Calu3 (cell line): ENCODE results near the gene GATA1. TPM values are rescaled to one million over a fixed set of nuclear protein-coding genes. Genes with fewer than 3 reads are reported as not detected.

Source experiments
- BruUV-seq: library from RNA; stranded (reverse); fragments of 400-500 nt; replicated peaks from 2 replicates; lab custom pipeline; 2021; lab: Mats Ljungman, UMichigan
- CTCF ChIA-PET: fragments of 300-600 bp; sonication (Branson Sonifier 250); formaldehyde crosslinking; loops from one replicate; lab custom pipeline; 2022; ENCODE audit warnings: antibody characterized with exemption; lab: Charles Lee
- DNase-seq: peaks from one replicate; pipeline ENCODE4 v3.0.0; 2022
- H3K27ac Mint-ChIP-seq: one replicate; pipeline ENCODE4 v1.8.0; 2022; ENCODE audit warnings: mixed read lengths; ENCODE audit not compliant: unreplicated experiment
- H3K27me3 Mint-ChIP-seq: one replicate; pipeline ENCODE4 v1.8.0; 2022; ENCODE audit warnings: mixed read lengths; ENCODE audit not compliant: unreplicated experiment
- H3K36me3 Mint-ChIP-seq: one replicate; pipeline ENCODE4 v1.8.0; 2022; ENCODE audit warnings: mild to moderate bottlenecking, moderate library complexity, mixed read lengths; ENCODE audit not compliant: insufficient read depth, unreplicated experiment
- H3K4me1 Mint-ChIP-seq: one replicate; pipeline ENCODE4 v1.8.0; 2022; ENCODE audit warnings: mild to moderate bottlenecking, low read depth, mixed read lengths; ENCODE audit not compliant: unreplicated experiment
- H3K4me3 Mint-ChIP-seq: one replicate; pipeline ENCODE4 v1.8.0; 2022; ENCODE audit warnings: mild to moderate bottlenecking, low read depth, moderate library complexity, mixed read lengths; ENCODE audit not compliant: unreplicated experiment
- H3K9me3 Mint-ChIP-seq: one replicate; pipeline ENCODE4 v1.8.0; 2022; ENCODE audit warnings: low read depth, mixed read lengths; ENCODE audit not compliant: unreplicated experiment
- intact Hi-C: fragments of 100-400 bp; cut with micrococcal nuclease; formaldehyde crosslinking; loops from one replicate; pipeline ENCODE4 v1.10.0; 2022; ENCODE audit not compliant: unreplicated experiment
- total RNA-seq: library from RNA; stranded (reverse); gene quantifications from 2 replicates; pipeline ENCODE4 v1.2.3, GENCODE V29; 2022
- TF ChIP-seq, protein P1 (sequence below): fragments of 200-600 bp; IDR thresholded peaks from one replicate; pipeline ENCODE4 v1.8.0; 2022; ENCODE audit warnings: antibody characterized with exemption; ENCODE audit not compliant: unreplicated experiment

The GATA1 gene
- total RNA-seq, 1 experiment from 2014 or later = not detected

DNA sequence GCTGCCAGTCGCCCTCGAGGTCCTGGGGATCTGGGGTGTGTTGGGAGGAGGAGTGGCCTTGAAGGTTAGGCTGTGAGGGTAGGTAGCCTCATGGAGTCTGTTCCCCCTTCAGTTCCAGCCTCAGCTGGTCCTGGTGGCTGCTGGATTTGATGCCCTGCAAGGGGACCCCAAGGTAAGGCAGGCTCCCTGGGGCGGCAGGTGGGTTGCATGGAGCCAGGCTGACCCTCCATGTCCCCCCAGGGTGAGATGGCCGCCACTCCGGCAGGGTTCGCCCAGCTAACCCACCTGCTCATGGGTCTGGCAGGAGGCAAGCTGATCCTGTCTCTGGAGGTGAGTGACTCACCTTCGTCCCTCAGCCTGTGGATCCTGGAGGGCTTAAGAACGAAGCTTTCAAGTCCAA is 28.3 kb downstream of the GATA1 start:
- TF ChIP-seq, protein P1, sequence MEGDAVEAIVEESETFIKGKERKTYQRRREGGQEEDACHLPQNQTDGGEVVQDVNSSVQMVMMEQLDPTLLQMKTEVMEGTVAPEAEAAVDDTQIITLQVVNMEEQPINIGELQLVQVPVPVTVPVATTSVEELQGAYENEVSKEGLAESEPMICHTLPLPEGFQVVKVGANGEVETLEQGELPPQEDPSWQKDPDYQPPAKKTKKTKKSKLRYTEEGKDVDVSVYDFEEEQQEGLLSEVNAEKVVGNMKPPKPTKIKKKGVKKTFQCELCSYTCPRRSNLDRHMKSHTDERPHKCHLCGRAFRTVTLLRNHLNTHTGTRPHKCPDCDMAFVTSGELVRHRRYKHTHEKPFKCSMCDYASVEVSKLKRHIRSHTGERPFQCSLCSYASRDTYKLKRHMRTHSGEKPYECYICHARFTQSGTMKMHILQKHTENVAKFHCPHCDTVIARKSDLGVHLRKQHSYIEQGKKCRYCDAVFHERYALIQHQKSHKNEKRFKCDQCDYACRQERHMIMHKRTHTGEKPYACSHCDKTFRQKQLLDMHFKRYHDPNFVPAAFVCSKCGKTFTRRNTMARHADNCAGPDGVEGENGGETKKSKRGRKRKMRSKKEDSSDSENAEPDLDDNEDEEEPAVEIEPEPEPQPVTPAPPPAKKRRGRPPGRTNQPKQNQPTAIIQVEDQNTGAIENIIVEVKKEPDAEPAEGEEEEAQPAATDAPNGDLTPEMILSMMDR = no peak
- CTCF ChIA-PET = no interaction called here
- H3K27me3 Mint-ChIP-seq = no peaks in the 10 kb centered on the region
- no peak overlapping the region for H3K4me3 Mint-ChIP-seq
- no peak overlapping the region for H3K27ac Mint-ChIP-seq
- DNase-seq = no peak
- no peaks in the 10 kb centered on the region for H3K4me1 Mint-ChIP-seq
- H3K36me3 Mint-ChIP-seq = peaks cover 7% of the 10 kb centered on the region
- no TSS peak for BruUV-seq
- intact Hi-C loops = no loop called here
- no peaks in the 10 kb centered on the region for H3K9me3 Mint-ChIP-seq

DNA sequence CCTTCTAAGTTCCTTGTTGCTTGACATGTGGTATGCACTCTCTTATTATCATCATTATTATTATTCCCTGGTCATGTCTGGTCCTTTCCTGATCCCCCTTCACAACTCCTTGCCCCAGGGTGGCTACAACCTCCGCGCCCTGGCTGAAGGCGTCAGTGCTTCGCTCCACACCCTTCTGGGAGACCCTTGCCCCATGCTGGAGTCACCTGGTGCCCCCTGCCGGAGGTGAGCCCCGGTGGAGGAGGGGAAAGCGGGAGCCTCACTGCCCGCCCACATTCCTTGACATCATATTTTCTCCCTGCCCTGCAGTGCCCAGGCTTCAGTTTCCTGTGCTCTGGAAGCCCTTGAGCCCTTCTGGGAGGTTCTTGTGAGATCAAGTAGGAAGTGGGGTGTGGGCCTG is 28.9 kb downstream of the GATA1 start:
- Mint-ChIP-seq H3K36me3 (peaks cover 7% of the 10 kb centered on the region), H3K27me3 (no peaks in the 10 kb centered on the region), H3K9me3 (no peaks in the 10 kb centered on the region), H3K27ac (no peak overlapping the region), H3K4me3 (no peak overlapping the region), H3K4me1 (no peaks in the 10 kb centered on the region)
- intact Hi-C loops = no loop called here
- no peak for DNase-seq
- CTCF ChIA-PET = no interaction called here
- BruUV-seq = no TSS peak
- TF ChIP-seq, protein P1 = no peak

DNA sequence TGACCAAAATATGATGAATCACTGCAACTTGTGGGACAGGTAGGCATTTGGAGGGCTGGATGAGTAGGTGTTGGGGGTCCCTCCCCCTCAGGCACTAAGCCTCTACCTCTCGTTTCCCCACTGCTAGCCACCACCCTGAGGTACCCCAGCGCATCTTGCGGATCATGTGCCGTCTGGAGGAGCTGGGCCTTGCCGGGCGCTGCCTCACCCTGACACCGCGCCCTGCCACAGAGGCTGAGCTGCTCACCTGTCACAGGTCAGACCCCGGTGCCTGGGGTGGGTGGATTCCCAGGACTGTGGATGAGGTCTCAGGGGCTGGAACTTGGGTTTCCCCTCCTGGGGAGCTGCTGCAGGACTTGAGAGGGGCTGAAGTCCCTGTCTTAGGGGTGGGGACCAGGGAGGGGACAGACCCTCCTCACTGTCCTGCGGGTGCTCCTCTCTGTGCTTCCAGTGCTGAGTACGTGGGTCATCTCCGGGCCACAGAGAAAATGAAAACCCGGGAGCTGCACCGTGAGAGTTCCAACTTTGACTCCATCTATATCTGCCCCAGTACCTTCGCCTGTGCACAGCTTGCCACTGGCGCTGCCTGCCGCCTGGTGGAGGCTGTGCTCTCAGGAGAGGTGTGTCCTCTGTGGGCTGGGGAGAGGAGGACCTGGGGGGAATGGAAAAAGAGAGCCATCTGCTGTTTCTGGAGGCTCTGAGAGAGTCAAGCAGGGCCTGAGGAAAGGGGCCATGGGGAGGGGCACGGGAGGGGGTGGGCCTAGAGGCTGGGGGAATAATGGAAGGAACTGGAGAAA is 29.8 kb downstream of the GATA1 start:
- Mint-ChIP-seq H3K36me3 (peaks cover 7% of the 10 kb centered on the region), H3K4me1 (no peaks in the 10 kb centered on the region), H3K27ac (no peak overlapping the region), H3K4me3 (no peak overlapping the region), H3K27me3 (no peaks in the 10 kb centered on the region), H3K9me3 (no peaks in the 10 kb centered on the region)
- no TSS peak for BruUV-seq
- intact Hi-C loops = no loop called here
- DNase-seq = no peak
- CTCF ChIA-PET = no interaction called here
- TF ChIP-seq, protein P1 = no peak

DNA sequence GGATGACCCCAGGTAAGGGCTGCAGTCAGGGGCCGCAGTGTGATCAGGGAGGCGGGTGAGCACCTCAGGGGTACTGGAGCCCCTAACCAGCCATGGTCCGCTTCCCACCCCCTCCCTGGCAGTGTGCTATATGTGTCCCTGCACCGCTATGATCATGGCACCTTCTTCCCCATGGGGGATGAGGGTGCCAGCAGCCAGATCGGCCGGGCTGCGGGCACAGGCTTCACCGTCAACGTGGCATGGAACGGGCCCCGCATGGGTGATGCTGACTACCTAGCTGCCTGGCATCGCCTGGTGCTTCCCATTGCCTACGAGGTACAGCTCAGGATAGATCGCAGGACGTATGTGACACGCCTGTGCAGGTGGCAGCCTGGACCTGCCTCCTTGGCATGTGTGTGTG is 31.7 kb downstream of the GATA1 start:
- TF ChIP-seq, protein P1 = no peak
- no peak for DNase-seq
- Mint-ChIP-seq H3K4me1 (no peaks in the 10 kb centered on the region), H3K27me3 (no peaks in the 10 kb centered on the region), H3K27ac (no peak overlapping the region), H3K36me3 (peaks cover 6% of the 10 kb centered on the region), H3K9me3 (no peaks in the 10 kb centered on the region), H3K4me3 (no peak overlapping the region)
- BruUV-seq = no TSS peak
- CTCF ChIA-PET = no interaction called here
- intact Hi-C loops = no loop called here
